Endodermal cell (in vitro differentiated cells): ENCODE results near the gene RFX5. TPM values are rescaled to one million over a fixed set of nuclear protein-coding genes. Genes with fewer than 3 reads are reported as not detected.

Experiments
- DNase-seq: peaks from one replicate; pipeline ENCODE4 v3.0.0-alpha.2; 2017
- H3K27ac ChIP-seq: 2 replicates; pipeline ENCODE4 v1.5.1; 2013; ENCODE audit warnings: mild to moderate bottlenecking, low read depth, low read length, moderate library complexity
- H3K27me3 ChIP-seq: 2 replicates; pipeline ENCODE4 v1.6.1; 2013; ENCODE audit warnings: mild to moderate bottlenecking, low read length, moderate library complexity; ENCODE audit not compliant: insufficient read depth, control insufficient read depth, poor library complexity, severe bottlenecking
- H3K36me3 ChIP-seq: 2 replicates; pipeline ENCODE4 v1.7.0; 2013; ENCODE audit warnings: mild to moderate bottlenecking, low read length, moderate library complexity; ENCODE audit not compliant: control insufficient read depth, insufficient read depth
- H3K4me1 ChIP-seq: one replicate; pipeline ENCODE4 v1.7.0; 2013; ENCODE audit warnings: low read length; ENCODE audit not compliant: control insufficient read depth, insufficient read depth
- H3K4me3 ChIP-seq: 2 replicates; pipeline ENCODE4 v1.5.1; 2013; ENCODE audit warnings: mild to moderate bottlenecking, low read length, moderate library complexity
- H3K9ac ChIP-seq: 2 replicates; pipeline ENCODE4 v1.6.1; 2013; ENCODE audit warnings: mild to moderate bottlenecking, low read length, moderate library complexity; ENCODE audit not compliant: poor library complexity, severe bottlenecking; ENCODE audit errors: extremely low read depth
- H3K9me3 ChIP-seq: 2 replicates; pipeline ENCODE4 v1.6.1; 2013; ENCODE audit warnings: mild to moderate bottlenecking, low read length, moderate library complexity; ENCODE audit not compliant: control insufficient read depth
- H3K27ac Mint-ChIP-seq: 2 replicates; pipeline ENCODE4 v1.8.0; 2020; ENCODE audit warnings: mixed read lengths
- H3K27me3 Mint-ChIP-seq: 2 replicates; pipeline ENCODE4 v1.8.0; 2021; ENCODE audit warnings: mild to moderate bottlenecking, mixed read lengths; ENCODE audit not compliant: insufficient read depth
- H3K36me3 Mint-ChIP-seq: 2 replicates; pipeline ENCODE4 v1.8.0; 2020; ENCODE audit warnings: low read depth, mixed read lengths
- H3K4me1 Mint-ChIP-seq: 2 replicates; pipeline ENCODE4 v1.8.0; 2020; ENCODE audit warnings: mixed read lengths
- H3K4me3 Mint-ChIP-seq: 2 replicates; pipeline ENCODE4 v1.8.0; 2020; ENCODE audit warnings: mild to moderate bottlenecking, moderate library complexity, mixed read lengths
- H3K9me3 Mint-ChIP-seq: 2 replicates; pipeline ENCODE4 v1.8.0; 2020; ENCODE audit warnings: mild to moderate bottlenecking, mixed read lengths
- CTCF ChIP-seq: fragments of 200-600 bp; sonication (generic); conservative IDR thresholded peaks from 2 replicates; pipeline ENCODE4 v1.5.0; 2021; ENCODE audit warnings: antibody characterized with exemption, mild to moderate bottlenecking
- WGBS, 2 experiments: methylation state at CpG; one replicate each; pipeline versions ENCODE4 v1.1.5 to v1.1.7; 2013; ENCODE audit warnings: missing lambda C conversion rate in 2 of 2, mixed read lengths in 1 of 2; ENCODE audit not compliant: insufficient coverage in 1 of 2, insufficient read length in 1 of 2; 5-methylcytosine and 5-hydroxymethylcytosine counted together
- total RNA-seq, 2 donors: library from RNA; stranded (reverse); fragmentation: NEBNext Ultra II Directional in 1 of 2; extraction: Animal tissue kit (Norgen Biotek cat#: 25700) in 1 of 2; gene quantifications; 2 replicates in 1 of 2; 3 replicates in 1 of 2; pipeline ENCODE4 v1.2.1, GENCODE V29; 2021

RFX5 gene
- total RNA-seq, 2 donors from 2014 or later = 57.7 to 72.1 TPM

DNA sequence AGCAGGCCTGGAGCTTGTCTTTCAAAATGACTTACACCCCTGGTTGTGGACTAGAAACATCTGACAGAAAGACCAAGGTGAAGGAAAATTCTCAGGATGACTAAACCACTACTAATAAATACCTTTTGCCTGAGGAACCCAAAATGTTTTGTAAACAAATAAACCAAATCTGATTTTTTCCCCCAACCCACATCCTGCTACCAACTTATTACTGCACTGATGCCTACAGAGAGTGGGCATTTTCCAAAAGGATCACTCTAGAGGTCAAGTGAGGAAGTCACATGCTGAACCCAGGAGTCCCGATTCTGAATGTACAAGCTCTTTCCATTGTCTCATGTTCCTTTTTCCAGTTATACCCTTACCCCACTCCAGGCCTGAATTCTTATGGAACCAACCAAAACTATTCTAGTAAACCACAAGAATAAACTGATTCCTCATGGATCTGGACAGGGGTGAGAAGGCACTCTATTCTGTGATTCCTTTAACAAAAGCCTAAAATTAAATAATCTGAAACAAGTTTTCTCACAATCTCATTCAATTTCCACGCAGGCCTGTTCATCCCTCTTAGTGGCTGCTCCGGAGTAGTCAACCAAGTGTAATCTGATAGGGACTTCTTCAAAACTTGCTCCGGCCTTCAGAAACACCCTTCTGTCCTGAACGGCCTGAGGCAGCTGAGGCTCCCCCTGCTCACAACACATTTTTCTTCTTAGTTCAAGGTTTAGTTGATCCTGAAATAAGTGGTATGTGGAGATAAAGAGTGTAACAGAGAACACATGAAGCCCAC, 21.2 kb downstream of the RFX5 start:
- TF ChIP-seq CTCF = no peak
- Histone ChIP-seq H3K27me3 (no peaks in the 10 kb centered on the region), H3K4me3 (peak overlapping the region; percentile 91), H3K27ac (no peak overlapping the region), H3K36me3 (peaks cover 9% of the 10 kb centered on the region), H3K4me1 (no peaks in the 10 kb centered on the region), H3K9me3 (no peaks in the 10 kb centered on the region), H3K9ac (no peak overlapping the region)
- Mint-ChIP-seq H3K27me3 (no peaks in the 10 kb centered on the region), H3K4me3 (peak overlapping the region; percentile 80), H3K36me3 (peaks cover 30% of the 10 kb centered on the region), H3K4me1 (peaks cover 21% of the 10 kb centered on the region), H3K9me3 (no peaks in the 10 kb centered on the region), H3K27ac (no peak overlapping the region)
- DNase-seq = no peak
- 84 to 88% methylated on average over 2 to 5 of the region's 5 CpGs for WGBS, 2 experiments

- Mint-ChIP-seq H3K4me3 (no peak overlapping the region), H3K27me3 (no peaks in the 10 kb centered on the region), H3K9me3 (no peaks in the 10 kb centered on the region), H3K4me1 (peaks cover 24% of the 10 kb centered on the region), H3K27ac (no peak overlapping the region), H3K36me3 (peaks cover 30% of the 10 kb centered on the region)
- H3K4me1 ChIP-seq = no peaks in the 10 kb centered on the region
- H3K36me3 ChIP-seq = peaks cover 9% of the 10 kb centered on the region
- no peak overlapping the region for H3K4me3 ChIP-seq
- no peak for DNase-seq
- no peaks in the 10 kb centered on the region for H3K27me3 ChIP-seq
- WGBS, 2 experiments = 96 to 100% methylated on average over 1 to 7 of the region's 7 CpGs
- H3K9me3 ChIP-seq = no peaks in the 10 kb centered on the region
- no peak for TF ChIP-seq CTCF
- H3K27ac ChIP-seq = no peak overlapping the region
- H3K9ac ChIP-seq = no peak overlapping the region
Measured at GRCh38 chr1:151325231-151325630, 21.8 kb downstream of the RFX5 start.

- Mint-ChIP-seq H3K9me3 (no peaks in the 10 kb centered on the region), H3K27me3 (no peaks in the 10 kb centered on the region), H3K36me3 (peaks cover 30% of the 10 kb centered on the region), H3K27ac (no peak overlapping the region), H3K4me1 (peaks cover 24% of the 10 kb centered on the region), H3K4me3 (no peak overlapping the region)
- Histone ChIP-seq H3K9ac (no peak overlapping the region), H3K27me3 (no peaks in the 10 kb centered on the region), H3K4me3 (no peak overlapping the region), H3K4me1 (no peaks in the 10 kb centered on the region), H3K9me3 (no peaks in the 10 kb centered on the region), H3K36me3 (peaks cover 11% of the 10 kb centered on the region), H3K27ac (no peak overlapping the region)
- WGBS, 2 experiments = 87 to 96% methylated on average over 3 to 4 of the region's 4 CpGs
- TF ChIP-seq CTCF = no peak
- DNase-seq = no peak
Measured at GRCh38 chr1:151324390-151324930, 22.6 kb downstream of the RFX5 start.
